Neuronal stem cell (in vitro differentiated cells): ENCODE data around the gene STK32C.

Source experiments
- DNase-seq: peaks from one replicate; pipeline ENCODE4 v3.0.0-alpha.2; 2013; ENCODE audit warnings: low spot score
- H2AFZ ChIP-seq: one replicate; pipeline ENCODE4 v1.6.1; 2013; ENCODE audit warnings: mild to moderate bottlenecking, low read length, inconsistent platforms
- H2AK5ac ChIP-seq: 2 replicates; pipeline ENCODE4 v1.6.1; 2013; ENCODE audit warnings: low read depth, mild to moderate bottlenecking, inconsistent platforms, low read length, moderate library complexity, mixed read lengths
- H2BK120ac ChIP-seq: 2 replicates; pipeline ENCODE4 v1.6.1; 2013; ENCODE audit warnings: low read depth, mild to moderate bottlenecking, inconsistent platforms, low read length, moderate library complexity, mixed read lengths
- H2BK12ac ChIP-seq: one replicate; pipeline ENCODE4 v1.6.1; 2013; ENCODE audit warnings: low read length, inconsistent platforms
- H2BK15ac ChIP-seq: 2 replicates; pipeline ENCODE4 v1.6.1; 2013; ENCODE audit warnings: mild to moderate bottlenecking, low read length, inconsistent platforms, mixed read lengths
- H2BK5ac ChIP-seq: one replicate; pipeline ENCODE4 v1.6.1; 2013; ENCODE audit warnings: inconsistent platforms, mild to moderate bottlenecking, low read length, moderate library complexity
- H3K14ac ChIP-seq: one replicate; pipeline ENCODE4 v1.6.1; 2013; ENCODE audit warnings: low read length, inconsistent platforms
- H3K18ac ChIP-seq: 2 replicates; pipeline ENCODE4 v1.6.1; 2013; ENCODE audit warnings: low read length, inconsistent platforms
- H3K23ac ChIP-seq: 2 replicates; pipeline ENCODE4 v1.6.1; 2013; ENCODE audit warnings: low read depth, mild to moderate bottlenecking, mixed read lengths, low read length, inconsistent platforms; ENCODE audit not compliant: poor library complexity
- H3K27ac ChIP-seq: replicated peaks from 3 replicates; pipeline ENCODE4 v1.5.1; 2013; ENCODE audit warnings: low read length, inconsistent platforms
- H3K27me3 ChIP-seq, 3 experiments: 2 replicates each; pipeline ENCODE4 v1.6.1; 2013; ENCODE audit warnings: low read length in 3 of 3, mild to moderate bottlenecking in 2 of 3, inconsistent platforms in 1 of 3, low read depth in 1 of 3, mixed read lengths in 1 of 3, moderate library complexity in 1 of 3; ENCODE audit not compliant: control insufficient read depth in 3 of 3, insufficient read depth in 3 of 3
- H3K36me3 ChIP-seq, 2 donors: replicated peaks in 1 of 2; 2 replicates each; pipeline ENCODE4 v1.6.1; 2013; ENCODE audit warnings: low read length in 2 of 2; ENCODE audit not compliant: control insufficient read depth in 2 of 2, insufficient read depth in 2 of 2
- H3K4ac ChIP-seq: 2 replicates; pipeline ENCODE4 v1.6.1; 2013; ENCODE audit warnings: inconsistent platforms, mild to moderate bottlenecking, low read length, moderate library complexity
- H3K4me1 ChIP-seq, 2 donors: 1 replicate in 1 of 2; 2 replicates in 1 of 2; pipeline ENCODE4 v1.6.1; 2013; ENCODE audit warnings: low read length in 2 of 2, low read depth in 1 of 2; ENCODE audit not compliant: control insufficient read depth in 2 of 2, insufficient read depth in 1 of 2
- H3K4me2 ChIP-seq: one replicate; pipeline ENCODE4 v1.6.1; 2013; ENCODE audit warnings: mild to moderate bottlenecking, low read length, inconsistent platforms; ENCODE audit not compliant: insufficient read depth, poor library complexity, severe bottlenecking
- H3K4me3 ChIP-seq, 2 donors: 2 replicates each; pipeline ENCODE4 v1.5.1; 2013; ENCODE audit warnings: low read length in 2 of 2, mild to moderate bottlenecking in 2 of 2, inconsistent platforms in 1 of 2, moderate library complexity in 1 of 2
- H3K79me1 ChIP-seq: one replicate; pipeline ENCODE4 v1.6.1; 2013; ENCODE audit warnings: low read depth, mild to moderate bottlenecking, inconsistent platforms, low read length, moderate library complexity
- H3K9ac ChIP-seq: one replicate; pipeline ENCODE4 v1.6.1; 2013; ENCODE audit warnings: mild to moderate bottlenecking, low read depth, low read length, inconsistent platforms; ENCODE audit not compliant: poor library complexity
- H3K9me3 ChIP-seq, 2 donors: replicated peaks in 1 of 2; 2 replicates each; pipeline versions ENCODE3 to v1.6.1; 2013; ENCODE audit warnings: low read length in 2 of 2, mild to moderate bottlenecking in 2 of 2, inconsistent platforms in 1 of 2, low read depth in 1 of 2, mixed read lengths in 1 of 2, moderate library complexity in 1 of 2; ENCODE audit not compliant: control insufficient read depth in 2 of 2, insufficient read depth in 1 of 2
- H4K8ac ChIP-seq: one replicate; pipeline ENCODE4 v1.6.1; 2013; ENCODE audit warnings: low read depth, mild to moderate bottlenecking, inconsistent platforms, low read length, moderate library complexity
- H4K91ac ChIP-seq: one replicate; pipeline ENCODE4 v1.6.1; 2013; ENCODE audit warnings: low read length, low read depth, mild to moderate bottlenecking, inconsistent platforms; ENCODE audit not compliant: poor library complexity
- WGBS, 2 donors: extraction: QIAGEN DNeasy Blood & Tissue Kit; methylation state at CpG; one replicate each; pipeline ENCODE4 v1.1.7; 2013; ENCODE audit warnings: missing lambda C conversion rate in 2 of 2, mixed read lengths in 1 of 2; ENCODE audit not compliant: insufficient read length in 2 of 2, insufficient replicate concordance in 1 of 2; ENCODE audit errors: extremely low coverage in 2 of 2; 5-methylcytosine and 5-hydroxymethylcytosine counted together

Gene STK32C

GRCh38 chr10:132326344-132326889 lies 18.7 kb upstream of the STK32C start:
- Histone ChIP-seq H2BK12ac (no peak overlapping the region), H2AFZ (no peak overlapping the region), H2BK5ac (no peak overlapping the region), H3K14ac (no peak overlapping the region), H4K91ac (no peak overlapping the region), H2BK120ac (no peak overlapping the region), H3K9me3 (peaks cover 0 to 31% of the 10 kb centered on the region in 2 donors), H3K36me3 (peaks cover 14 to 65% of the 10 kb centered on the region in 2 donors), H3K4ac (no peak overlapping the region), H2AK5ac (no peak overlapping the region), H3K79me1 (peaks cover 5% of the 10 kb centered on the region), H3K4me3 (no peak overlapping the region), H3K9ac (no peak overlapping the region), H2BK15ac (no peak overlapping the region), H3K27me3 (no peaks in the 10 kb centered on the region), H3K23ac (no peak overlapping the region), H4K8ac (no peak overlapping the region), H3K27ac (no peak overlapping the region), H3K4me2 (no peak overlapping the region), H3K18ac (no peak overlapping the region), H3K4me1 (peaks cover 9 to 10% of the 10 kb centered on the region in 2 donors)
- no CpG with 5 or more reads among the region's 11 CpGs for WGBS, 2 donors
- no peak for DNase-seq

- H3K27ac ChIP-seq, result no peak overlapping the region
- H3K4me1 ChIP-seq, result no peaks in the 10 kb centered on the region
- no peak overlapping the region for H2BK5ac ChIP-seq
- no CpG with 5 or more reads among the region's 1 CpG for WGBS, 2 donors
- no peak overlapping the region for H3K14ac ChIP-seq
- H3K79me1 ChIP-seq, result no peaks in the 10 kb centered on the region
- H2BK15ac ChIP-seq, result no peak overlapping the region
- no peak overlapping the region for H2AK5ac ChIP-seq
- H3K4me3 ChIP-seq, result no peak overlapping the region
- H2BK120ac ChIP-seq, result no peak overlapping the region
- peaks cover 14 to 57% of the 10 kb centered on the region in 2 donors for H3K36me3 ChIP-seq
- no peaks in the 10 kb centered on the region for H3K27me3 ChIP-seq
- no peak overlapping the region for H3K4me2 ChIP-seq
- no peak overlapping the region for H3K23ac ChIP-seq
- no peak overlapping the region for H4K91ac ChIP-seq
- no peak overlapping the region for H2AFZ ChIP-seq
- no peak overlapping the region for H2BK12ac ChIP-seq
- no peak overlapping the region for H3K18ac ChIP-seq
- H3K9me3 ChIP-seq, result peaks cover 0 to 19% of the 10 kb centered on the region in 2 donors
- no peak overlapping the region for H3K9ac ChIP-seq
- DNase-seq, result no peak
- H3K4ac ChIP-seq, result no peak overlapping the region
- no peak overlapping the region for H4K8ac ChIP-seq
Observed at GRCh38 chr10:132324186-132324585, 16.4 kb upstream of the STK32C start.

- Histone ChIP-seq H3K27me3 (no peaks in the 10 kb centered on the region), H3K9ac (no peak overlapping the region), H3K14ac (no peak overlapping the region), H3K23ac (no peak overlapping the region), H4K8ac (no peak overlapping the region), H4K91ac (no peak overlapping the region), H3K4me2 (no peak overlapping the region), H3K36me3 (peaks cover 12 to 42% of the 10 kb centered on the region in 2 donors), H2AK5ac (no peak overlapping the region), H2AFZ (no peak overlapping the region), H2BK120ac (no peak overlapping the region), H3K79me1 (no peaks in the 10 kb centered on the region), H3K18ac (no peak overlapping the region), H3K27ac (no peak overlapping the region), H3K4me1 (no peaks in the 10 kb centered on the region), H3K9me3 (peaks cover 0 to 10% of the 10 kb centered on the region in 2 donors), H2BK5ac (no peak overlapping the region), H3K4me3 (no peak overlapping the region), H2BK12ac (no peak overlapping the region), H3K4ac (no peak overlapping the region), H2BK15ac (no peak overlapping the region)
- no peak for DNase-seq
- WGBS, 2 donors, result no CpG with 5 or more reads among the region's 6 CpGs
Observed at GRCh38 chr10:132322586-132323048, 14.9 kb upstream of the STK32C start.

GRCh38 chr10:132321726-132322125 lies 14.0 kb upstream of the STK32C start:
- no peak overlapping the region for H3K18ac ChIP-seq
- no peaks in the 10 kb centered on the region for H3K4me1 ChIP-seq
- no peak overlapping the region for H2BK12ac ChIP-seq
- H3K36me3 ChIP-seq, result peaks cover 12 to 35% of the 10 kb centered on the region in 2 donors
- no peak overlapping the region for H3K14ac ChIP-seq
- H4K8ac ChIP-seq, result no peak overlapping the region
- no peaks in the 10 kb centered on the region for H3K79me1 ChIP-seq
- no peak overlapping the region for H3K23ac ChIP-seq
- H2AFZ ChIP-seq, result no peak overlapping the region
- peaks cover 0 to 9% of the 10 kb centered on the region in 2 donors for H3K9me3 ChIP-seq
- H2BK5ac ChIP-seq, result no peak overlapping the region
- H3K4ac ChIP-seq, result no peak overlapping the region
- no CpG with 5 or more reads among the region's 10 CpGs for WGBS, 2 donors
- H2AK5ac ChIP-seq, result no peak overlapping the region
- H3K27ac ChIP-seq, result no peak overlapping the region
- no peak overlapping the region for H3K4me3 ChIP-seq
- H2BK120ac ChIP-seq, result no peak overlapping the region
- no peak overlapping the region for H4K91ac ChIP-seq
- H2BK15ac ChIP-seq, result no peak overlapping the region
- H3K4me2 ChIP-seq, result no peak overlapping the region
- no peaks in the 10 kb centered on the region for H3K27me3 ChIP-seq
- DNase-seq, result no peak
- no peak overlapping the region for H3K9ac ChIP-seq
